GM12865 (cell line): ENCODE results near the gene RNF6.

Source experiments
- DNase-seq: peaks from one replicate; pipeline ENCODE4 v3.0.0; 2010; ENCODE audit warnings: low read depth
- H3K4me3 ChIP-seq: 2 replicates; pipeline ENCODE4 v1.5.1; 2011; ENCODE audit warnings: mild to moderate bottlenecking, low read depth, low read length, control low read depth
- CTCF ChIP-seq: IDR thresholded peaks from 2 replicates; pipeline ENCODE4 v1.5.1; 2011; ENCODE audit warnings: low read length, control low read depth, low read depth, inconsistent platforms; ENCODE audit not compliant: insufficient read depth; ENCODE audit errors: missing control alignments

Gene RNF6

GRCh38 chr13:26221721-26222519 is at the start of gene RNF6:
Gene RNF6 (minus strand): TSS chr13:26222314. CDS start chr13:26219649, 2,665 bp downstream.
- TF ChIP-seq CTCF, result no peak
- DNase-seq, result peak; percentile 98

GRCh38 chr13:26270707-26271106 is 48.6 kb upstream of the RNF6 start:
- no peak for DNase-seq
- H3K4me3 ChIP-seq, result no peak overlapping the region
- no peak for TF ChIP-seq CTCF

More at GRCh38 chr13:26221721-26222519, at the start of gene RNF6:
- peak within 1 kb of the TSS; percentile 72 for H3K4me3 ChIP-seq

GRCh38 chr13:26266311-26266710 is 44.2 kb upstream of the RNF6 start:
- no peak for DNase-seq
- no peak for TF ChIP-seq CTCF
- no peak overlapping the region for H3K4me3 ChIP-seq

GRCh38 chr13:26262156-26262555 is 40.0 kb upstream of the RNF6 start:
- no peak for DNase-seq
- TF ChIP-seq CTCF, result no peak
- H3K4me3 ChIP-seq, result no peak overlapping the region

GRCh38 chr13:26259634-26260033 is 37.5 kb upstream of the RNF6 start:
- DNase-seq, result no peak
- H3K4me3 ChIP-seq, result no peak overlapping the region
- no peak for TF ChIP-seq CTCF

GRCh38 chr13:26257049-26257448 is 34.9 kb upstream of the RNF6 start:
- DNase-seq, result peak; percentile 19
- peak overlapping the region; percentile 93; the same call in 1 of the 2 replicates for H3K4me3 ChIP-seq
- no peak for TF ChIP-seq CTCF

- peak; percentile 13 for TF ChIP-seq CTCF
- H3K4me3 ChIP-seq, result peak overlapping the region; percentile 93
- peak; percentile 14 for DNase-seq
These were observed 33.7 kb upstream of the RNF6 start for GRCh38 chr13:26255691-26256277.
